Measurements from ENCODE around the gene DDX23. TPM values are rescaled to one million over a fixed set of nuclear protein-coding genes. Genes with fewer than 3 reads are reported as not detected.

DDX23 gene
- total RNA-seq, 1 experiment from 2014 or later, result 151 TPM

GRCh38 chr12:48883305-48884161 is 31.6 kb upstream of the DDX23 start:
- H3K27me3 Mint-ChIP-seq (ENCODE audit: insufficient read depth, unreplicated experiment), result no peaks in the 10 kb centered on the region
- no peaks in the 10 kb centered on the region for H3K27me3 ChIP-seq (replicated peaks; ENCODE audit: control insufficient read depth, insufficient read depth, low read length)
- peak overlapping the region; percentile 6; the same call in 1 of the 2 replicates for H3K4me3 ChIP-seq (ENCODE audit: low read depth, low read length)
- no peaks in the 10 kb centered on the region for H3K36me3 ChIP-seq (ENCODE audit: control insufficient read depth, insufficient read depth, low read length)
- CTCF ChIA-PET, result interaction anchor here (0.6 to 3.7 kb wide), 12 partner anchors 7 to 579 kb away, joined by 3 to 50 read pairs (median 4); partner anchors contain the start of genes DDX23, PRKAG1, RND1 and WNT1
- H3K9me3 Mint-ChIP-seq (ENCODE audit: unreplicated experiment), result no peaks in the 10 kb centered on the region
- TF ChIP-seq CTCF (IDR thresholded peaks at IDR 0.05; ENCODE audit: insufficient read depth in 1 of 2, low read depth in 1 of 2, low read length in 1 of 2, severe bottlenecking in 1 of 2, unreplicated experiment in 1 of 2), result no peak
- H3K4me1 ChIP-seq, result peaks cover 66% of the 10 kb centered on the region
- H3K36me3 Mint-ChIP-seq (ENCODE audit: insufficient read depth, unreplicated experiment), result peaks cover 18% of the 10 kb centered on the region
- BruUV-seq (replicated peaks), result TSS peak; percentile 94
- intact Hi-C loops (cut with micrococcal nuclease; ENCODE audit: unreplicated experiment), result loop anchor here (1.0 to 2.0 kb wide), 3 partner anchors 8 to 31 kb away; partner anchors contain the start of gene DDX23
- no peaks in the 10 kb centered on the region for H3K9me3 ChIP-seq
- peak overlapping the region; percentile 70 for H3K4me3 Mint-ChIP-seq (ENCODE audit: unreplicated experiment)
- peak; percentile 89 to 92 for DNase-seq
- peak overlapping the region; percentile 96 for H3K27ac Mint-ChIP-seq (ENCODE audit: unreplicated experiment)
- H3K4me1 Mint-ChIP-seq (ENCODE audit: low read depth, unreplicated experiment), result peaks cover 68% of the 10 kb centered on the region
- POLR2A ChIA-PET, result interaction anchor here (0.5 to 4.1 kb wide), 8 partner anchors 7 to 354 kb away, joined by 3 to 58 read pairs (median 8); partner anchors contain the start of genes ADCY6, ARF3, DDX23 and RND1

- Histone ChIP-seq H3K4me3 (ENCODE audit: low read depth, low read length) (no peak overlapping the region), H3K36me3 (ENCODE audit: control insufficient read depth, insufficient read depth, low read length) (no peaks in the 10 kb centered on the region), H3K4me1 (peaks cover 72% of the 10 kb centered on the region), H3K9me3 (no peaks in the 10 kb centered on the region), H3K27me3 (replicated peaks; ENCODE audit: control insufficient read depth, insufficient read depth, low read length) (no peaks in the 10 kb centered on the region)
- CTCF ChIA-PET, result interaction anchor here (0.8 to 3.7 kb wide), 6 partner anchors 8 to 135 kb away, joined by 3 to 50 read pairs (median 10); partner anchors contain the start of genes DDX23, PRKAG1 and RND1
- H3K27me3 Mint-ChIP-seq (ENCODE audit: insufficient read depth, unreplicated experiment), result no peaks in the 10 kb centered on the region
- H3K9me3 Mint-ChIP-seq (ENCODE audit: unreplicated experiment), result no peaks in the 10 kb centered on the region
- H3K4me3 Mint-ChIP-seq (ENCODE audit: unreplicated experiment), result peak overlapping the region; percentile 70
- intact Hi-C loops (cut with micrococcal nuclease; ENCODE audit: unreplicated experiment), result loop anchor here (1.0 to 2.0 kb wide), 3 partner anchors 8 to 30 kb away; partner anchors contain the start of gene DDX23
- H3K36me3 Mint-ChIP-seq (ENCODE audit: insufficient read depth, unreplicated experiment), result peaks cover 18% of the 10 kb centered on the region
- TF ChIP-seq CTCF (IDR thresholded peaks at IDR 0.05; ENCODE audit: insufficient read depth in 1 of 2, low read depth in 1 of 2, low read length in 1 of 2, severe bottlenecking in 1 of 2, unreplicated experiment in 1 of 2), result no peak
- peaks cover 68% of the 10 kb centered on the region for H3K4me1 Mint-ChIP-seq (ENCODE audit: low read depth, unreplicated experiment)
- BruUV-seq (replicated peaks), result no TSS peak
- POLR2A ChIA-PET, result interaction anchor here (0.5 to 4.1 kb wide), 6 partner anchors 8 to 353 kb away, joined by 3 to 58 read pairs (median 12); partner anchors contain the start of genes ADCY6, ARF3, DDX23 and RND1
- DNase-seq, result no peak
- peak overlapping the region; percentile 96 for H3K27ac Mint-ChIP-seq (ENCODE audit: unreplicated experiment)
Observed at GRCh38 chr12:48882972-48883304, 31.0 kb upstream of the DDX23 start.

- peaks cover 68% of the 10 kb centered on the region for H3K4me1 Mint-ChIP-seq (ENCODE audit: low read depth, unreplicated experiment)
- no peak overlapping the region for H3K4me3 ChIP-seq (ENCODE audit: low read depth, low read length)
- CTCF ChIA-PET, result interaction anchor here (2.2 to 3.7 kb wide), 3 partner anchors 9 to 30 kb away, joined by 7 to 50 read pairs (median 21); partner anchors contain the start of gene DDX23
- H3K27me3 ChIP-seq (replicated peaks; ENCODE audit: control insufficient read depth, insufficient read depth, low read length), result no peaks in the 10 kb centered on the region
- POLR2A ChIA-PET, result interaction anchor here (2.1 to 4.1 kb wide), 4 partner anchors 9 to 93 kb away, joined by 8 to 58 read pairs (median 32); partner anchors contain the start of genes ADCY6, DDX23 and RND1
- no peaks in the 10 kb centered on the region for H3K27me3 Mint-ChIP-seq (ENCODE audit: insufficient read depth, unreplicated experiment)
- H3K36me3 ChIP-seq (ENCODE audit: control insufficient read depth, insufficient read depth, low read length), result no peaks in the 10 kb centered on the region
- DNase-seq, result peak; percentile 48 to 60
- H3K9me3 ChIP-seq, result no peaks in the 10 kb centered on the region
- intact Hi-C loops (cut with micrococcal nuclease; ENCODE audit: unreplicated experiment), result loop anchor here (2.0 kb wide), 1 partner anchor 30 kb away; the partner anchor contains the start of gene DDX23
- H3K27ac Mint-ChIP-seq (ENCODE audit: unreplicated experiment), result peak overlapping the region; percentile 96
- TF ChIP-seq CTCF (IDR thresholded peaks at IDR 0.05; ENCODE audit: insufficient read depth in 1 of 2, low read depth in 1 of 2, low read length in 1 of 2, severe bottlenecking in 1 of 2, unreplicated experiment in 1 of 2), result no peak
- peaks cover 70% of the 10 kb centered on the region for H3K4me1 ChIP-seq
- H3K4me3 Mint-ChIP-seq (ENCODE audit: unreplicated experiment), result peak overlapping the region; percentile 70
- H3K9me3 Mint-ChIP-seq (ENCODE audit: unreplicated experiment), result no peaks in the 10 kb centered on the region
- no TSS peak for BruUV-seq (replicated peaks)
- peaks cover 18% of the 10 kb centered on the region for H3K36me3 Mint-ChIP-seq (ENCODE audit: insufficient read depth, unreplicated experiment)
Observed at GRCh38 chr12:48882315-48882687, 30.3 kb upstream of the DDX23 start.
